Subcutaneous adipose tissue (tissue), 4 donors: ENCODE data around the gene ATG9A. TPM values are rescaled to one million over a fixed set of nuclear protein-coding genes. Genes with fewer than 3 reads are reported as not detected.

Source experiments
- total RNA-seq, 4 donors: library from RNA; depleted of rRNA; stranded (reverse); fragments of >200 nt; gene quantifications; one replicate each; pipeline ENCODE4 v1.1.0, GENCODE V29; 2016
- TF ChIP-seq, protein P1 (sequence below): fragments of 450-650 bp; IDR thresholded peaks from one replicate; pipeline ENCODE4 v1.5.1; 2016; ENCODE audit warnings: low read depth, mild to moderate bottlenecking, control low read depth, antibody characterized with exemption, moderate library complexity

Gene ATG9A
- total RNA-seq, 4 donors from 2014 or later: 29.0 to 54.1 (median 30.3) TPM

DNA sequence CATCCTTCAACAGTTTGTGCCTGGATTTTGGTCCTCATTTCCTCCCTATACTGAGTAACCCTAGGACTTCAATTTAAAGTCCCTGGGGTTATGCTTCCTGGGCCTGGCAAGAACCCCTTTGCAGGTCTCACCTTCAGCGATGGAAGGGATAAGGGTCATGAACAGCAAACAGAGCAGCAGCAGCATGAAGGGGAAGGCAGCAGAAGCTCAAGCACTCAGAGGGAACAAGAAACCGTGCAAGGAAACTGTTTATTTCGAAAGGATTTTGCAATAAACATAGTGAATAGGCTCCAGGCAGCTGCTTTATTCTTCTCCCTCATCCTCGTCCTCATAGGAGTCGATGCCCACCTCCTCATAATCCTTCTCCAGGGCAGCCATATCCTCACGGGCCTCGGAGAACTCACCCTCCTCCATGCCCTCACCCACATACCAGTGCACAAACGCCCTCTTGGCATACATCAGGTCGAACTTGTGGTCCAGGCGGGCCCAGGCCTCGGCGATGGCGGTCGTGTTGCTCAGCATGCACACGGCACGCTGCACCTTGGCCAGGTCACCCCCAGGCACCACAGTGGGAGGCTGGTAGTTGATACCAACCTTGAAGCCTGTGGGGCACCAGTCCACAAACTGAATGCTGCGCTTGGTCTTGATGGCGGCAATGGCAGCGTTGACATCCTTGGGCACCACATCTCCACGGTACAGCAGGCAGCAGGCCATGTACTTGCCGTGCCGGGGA, 20.8 kb upstream of the ATG9A start:
- TF ChIP-seq, protein P1, sequence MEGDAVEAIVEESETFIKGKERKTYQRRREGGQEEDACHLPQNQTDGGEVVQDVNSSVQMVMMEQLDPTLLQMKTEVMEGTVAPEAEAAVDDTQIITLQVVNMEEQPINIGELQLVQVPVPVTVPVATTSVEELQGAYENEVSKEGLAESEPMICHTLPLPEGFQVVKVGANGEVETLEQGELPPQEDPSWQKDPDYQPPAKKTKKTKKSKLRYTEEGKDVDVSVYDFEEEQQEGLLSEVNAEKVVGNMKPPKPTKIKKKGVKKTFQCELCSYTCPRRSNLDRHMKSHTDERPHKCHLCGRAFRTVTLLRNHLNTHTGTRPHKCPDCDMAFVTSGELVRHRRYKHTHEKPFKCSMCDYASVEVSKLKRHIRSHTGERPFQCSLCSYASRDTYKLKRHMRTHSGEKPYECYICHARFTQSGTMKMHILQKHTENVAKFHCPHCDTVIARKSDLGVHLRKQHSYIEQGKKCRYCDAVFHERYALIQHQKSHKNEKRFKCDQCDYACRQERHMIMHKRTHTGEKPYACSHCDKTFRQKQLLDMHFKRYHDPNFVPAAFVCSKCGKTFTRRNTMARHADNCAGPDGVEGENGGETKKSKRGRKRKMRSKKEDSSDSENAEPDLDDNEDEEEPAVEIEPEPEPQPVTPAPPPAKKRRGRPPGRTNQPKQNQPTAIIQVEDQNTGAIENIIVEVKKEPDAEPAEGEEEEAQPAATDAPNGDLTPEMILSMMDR: no peak

DNA sequence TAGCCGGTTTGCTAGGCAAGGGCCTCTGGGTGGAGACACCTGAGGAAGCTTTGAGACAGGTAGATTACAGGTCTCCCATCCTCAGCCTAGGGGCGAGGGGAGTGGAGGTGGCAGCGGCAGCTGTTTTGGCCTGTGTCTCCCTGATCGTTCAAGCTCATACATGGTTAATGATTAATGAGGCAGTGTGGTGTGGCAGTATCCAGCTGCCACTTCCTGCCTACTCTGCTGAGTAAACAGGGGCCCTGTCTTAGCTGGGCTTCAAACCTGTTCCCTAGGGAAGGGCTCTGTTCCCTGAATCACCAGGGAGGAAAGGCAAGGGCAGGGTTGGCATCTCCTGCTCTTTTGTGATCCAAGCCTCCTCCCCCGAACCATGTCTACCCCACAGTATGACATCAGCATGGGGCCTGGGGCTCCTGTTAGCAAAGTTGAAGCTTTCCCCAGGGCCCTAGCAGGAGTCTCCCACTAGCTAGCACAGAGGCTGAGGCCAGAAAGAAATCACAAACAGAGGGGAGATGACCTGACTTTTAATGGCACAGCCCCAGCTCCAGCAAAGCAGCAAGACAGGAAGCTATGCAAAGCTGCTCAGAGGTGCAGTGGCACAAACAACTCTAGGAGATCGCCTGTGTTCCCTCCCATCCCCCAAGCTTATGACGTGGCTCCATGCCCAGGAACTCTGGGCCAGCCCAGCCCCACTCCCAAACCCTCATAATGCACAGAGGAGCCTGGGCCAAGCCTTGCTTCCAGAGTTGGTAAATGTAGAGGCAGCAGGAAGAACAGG, 20.0 kb upstream of the ATG9A start:
- TF ChIP-seq, protein P1: no peak

DNA sequence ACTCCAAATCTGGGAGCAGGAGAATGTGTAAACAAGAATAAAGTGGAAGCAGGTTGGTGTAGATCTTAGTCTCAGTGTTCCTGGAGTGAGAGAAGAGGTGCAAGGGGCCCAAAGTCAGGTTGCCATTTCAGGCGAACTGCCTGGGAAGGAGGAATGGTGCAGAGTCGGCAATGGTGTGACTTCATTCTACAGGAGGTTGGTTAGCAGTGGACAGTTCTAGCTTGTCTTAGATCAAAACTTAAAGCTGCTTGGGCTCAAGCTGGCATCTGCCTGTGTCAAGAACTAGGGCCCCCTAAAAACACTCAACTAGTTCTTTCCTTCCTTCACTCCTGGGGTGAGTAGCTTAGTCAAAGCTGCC, 19.4 kb upstream of the ATG9A start:
- TF ChIP-seq, protein P1: no peak

DNA sequence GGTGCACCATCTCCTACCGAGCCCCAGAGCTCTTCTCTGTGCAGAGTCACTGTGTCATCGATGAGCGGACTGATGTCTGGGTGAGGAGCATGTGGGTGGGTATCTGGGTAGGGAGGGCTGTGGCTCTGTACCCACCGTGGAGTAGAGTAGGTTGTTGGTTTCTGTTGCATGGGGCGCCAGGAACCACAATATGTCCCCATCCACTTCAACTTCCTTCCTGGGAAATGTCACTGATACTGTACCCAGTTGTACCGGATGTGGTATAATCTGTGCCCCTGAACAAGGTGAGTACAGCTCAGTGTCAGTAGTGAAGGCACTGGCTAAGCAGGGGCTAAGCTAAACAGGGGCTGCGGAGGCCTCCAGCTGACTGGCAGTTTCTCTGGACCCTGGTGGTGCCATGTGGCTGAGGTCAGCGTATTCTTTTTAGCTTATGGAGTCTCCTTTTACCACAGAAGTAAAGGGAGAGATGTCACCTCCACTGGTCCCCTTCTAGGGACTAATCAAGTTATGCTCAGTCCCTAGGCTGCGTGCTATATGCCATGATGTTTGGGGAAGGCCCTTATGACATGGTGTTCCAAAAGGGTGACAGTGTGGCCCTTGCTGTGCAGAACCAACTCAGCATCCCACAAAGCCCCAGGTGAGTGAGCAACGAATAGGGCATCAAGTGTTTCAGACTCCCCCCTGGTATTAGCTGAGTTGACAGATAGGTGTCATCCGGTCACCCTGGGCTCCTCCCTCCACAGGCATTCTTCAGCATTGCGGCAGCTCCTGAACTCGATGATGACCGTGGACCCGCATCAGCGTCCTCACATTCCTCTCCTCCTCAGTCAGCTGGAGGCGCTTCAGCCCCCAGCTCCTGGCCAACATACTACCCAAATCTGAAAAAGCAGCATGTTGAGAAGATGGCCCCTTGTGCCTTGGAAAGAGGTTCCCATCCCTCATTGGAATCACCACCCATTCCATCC, 18.5 kb upstream of the ATG9A start:
- TF ChIP-seq, protein P1: no peak

DNA sequence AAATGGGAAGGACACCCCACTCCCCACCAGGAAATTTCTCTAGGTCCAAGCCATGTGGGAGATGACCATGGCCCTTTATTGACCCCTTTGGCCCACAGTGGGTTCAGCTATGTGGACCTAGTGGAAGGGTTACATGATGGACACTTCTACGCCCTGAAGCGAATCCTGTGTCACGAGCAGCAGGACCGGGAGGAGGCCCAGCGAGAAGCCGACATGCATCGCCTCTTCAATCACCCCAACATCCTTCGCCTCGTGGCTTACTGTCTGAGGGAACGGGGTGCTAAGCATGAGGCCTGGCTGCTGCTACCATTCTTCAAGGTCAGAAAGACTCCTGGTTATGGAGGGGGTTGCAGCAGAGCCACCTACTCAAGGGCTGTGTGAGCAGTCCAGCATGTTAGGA, 17.1 kb upstream of the ATG9A start:
- TF ChIP-seq, protein P1: no peak

DNA sequence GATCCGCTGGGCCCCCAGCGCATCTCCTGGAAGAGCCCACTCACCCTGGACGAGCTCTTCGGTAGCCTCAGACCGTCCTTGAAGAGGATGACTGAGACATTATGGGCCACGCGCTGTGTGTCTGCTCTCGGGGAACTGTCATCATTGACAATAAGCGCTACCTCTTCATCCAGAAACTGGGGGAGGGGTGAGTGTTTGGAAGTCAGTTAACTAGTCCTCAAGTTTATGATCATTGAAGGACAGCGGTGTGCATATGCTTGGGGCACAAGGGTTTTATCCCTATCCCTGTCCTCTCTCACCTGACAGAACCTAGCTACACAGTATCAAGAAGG, 16.4 kb upstream of the ATG9A start:
- TF ChIP-seq, protein P1: no peak
